ENCODE results near the gene NETO2.

GRCh38 chr16:47028767-47029377, 114.9 kb downstream of the NETO2 start:
- TF ChIP-seq POLR2A (IDR thresholded peaks at IDR 0.05) (no peak), CTCF (IDR thresholded peaks at IDR 0.05 in 8 of 11, conservative IDR thresholded peaks at IDR 0.05 in 3 of 11) (no peak)
